Measurements from ENCODE around the gene PRKX.
"Not testable (repeated sequence)": the region's sequence is repeated elsewhere in the genome, so short reads cannot be mapped to it uniquely, and the experiment has no call there.

Gene PRKX

GRCh38 chrX:3582451-3582850 is 131.0 kb downstream of the PRKX start:
- no peak for TF ChIP-seq CTCF (IDR thresholded peaks at IDR 0.05; ENCODE audit: borderline replicate concordance, insufficient read depth, low read depth, low read length)
- H3K4me3 ChIP-seq (ENCODE audit: low read depth, low read length): no peak overlapping the region

- TF ChIP-seq CTCF (IDR thresholded peaks at IDR 0.05; ENCODE audit: borderline replicate concordance, insufficient read depth, low read depth, low read length): no peak
- H3K4me3 ChIP-seq (ENCODE audit: low read depth, low read length): no peak overlapping the region
Measured at GRCh38 chrX:3581609-3582108, 131.8 kb downstream of the PRKX start.

- H3K4me3 ChIP-seq (ENCODE audit: low read depth, low read length): no peak overlapping the region
- no peak for TF ChIP-seq CTCF (IDR thresholded peaks at IDR 0.05; ENCODE audit: borderline replicate concordance, insufficient read depth, low read depth, low read length)
Measured at GRCh38 chrX:3577551-3577950, 135.9 kb downstream of the PRKX start.

GRCh38 chrX:3576886-3577501 is 136.5 kb downstream of the PRKX start:
- no peak overlapping the region for H3K4me3 ChIP-seq (ENCODE audit: low read depth, low read length)
- no peak for TF ChIP-seq CTCF (IDR thresholded peaks at IDR 0.05; ENCODE audit: borderline replicate concordance, insufficient read depth, low read depth, low read length)

GRCh38 chrX:3567686-3568085 is 145.8 kb downstream of the PRKX start:
- no peak overlapping the region for H3K4me3 ChIP-seq (ENCODE audit: low read depth, low read length)
- no peak for TF ChIP-seq CTCF (IDR thresholded peaks at IDR 0.05; ENCODE audit: borderline replicate concordance, insufficient read depth, low read depth, low read length)

GRCh38 chrX:3563451-3563850 is 150.0 kb downstream of the PRKX start:
- no peak overlapping the region for H3K4me3 ChIP-seq (ENCODE audit: low read depth, low read length)
- TF ChIP-seq CTCF (IDR thresholded peaks at IDR 0.05; ENCODE audit: borderline replicate concordance, insufficient read depth, low read depth, low read length): no peak

GRCh38 chrX:3560010-3560409 is 153.4 kb downstream of the PRKX start:
- not testable (repeated sequence) for H3K4me3 ChIP-seq (ENCODE audit: low read depth, low read length)

Data from GM12875 (cell line).